BE2C (cell line): ENCODE measurements around the gene INPPL1.
"Not testable (repeated sequence)": the region's sequence is repeated elsewhere in the genome, so short reads cannot be mapped to it uniquely, and the experiment has no call there.

Experiments
- DNase-seq: peaks from one replicate; pipeline ENCODE4 v3.0.0-alpha.2; 2020
- H3K27me3 ChIP-seq: fragments of 250-450 bp; sonication (Bioruptor Pico); 2 replicates; pipeline ENCODE4 v1.5.1; 2020; ENCODE audit warnings: mild to moderate bottlenecking
- H3K36me3 ChIP-seq: fragments of 250-450 bp; sonication (Bioruptor Pico); 2 replicates; pipeline ENCODE4 v1.5.1; 2020; ENCODE audit warnings: mild to moderate bottlenecking
- H3K4me1 ChIP-seq: fragments of 250-450 bp; sonication (Bioruptor Pico); 2 replicates; pipeline ENCODE4 v1.5.1; 2020
- H3K4me3 ChIP-seq: 2 replicates; pipeline ENCODE4 v1.5.1; 2011; ENCODE audit warnings: low read depth, low read length
- H3K9me3 ChIP-seq: fragments of 250-450 bp; sonication (Bioruptor Pico); 2 replicates; pipeline ENCODE4 v1.5.1; 2020
- TF ChIP-seq, protein P1 (sequence below): IDR thresholded peaks from 2 replicates; pipeline ENCODE4 v1.5.1; 2012; ENCODE audit warnings: mild to moderate bottlenecking, low read depth, low read length

The INPPL1 gene

GRCh38 chr11:72188267-72188666 is 36.3 kb upstream of the INPPL1 start:
- TF ChIP-seq, protein P1, sequence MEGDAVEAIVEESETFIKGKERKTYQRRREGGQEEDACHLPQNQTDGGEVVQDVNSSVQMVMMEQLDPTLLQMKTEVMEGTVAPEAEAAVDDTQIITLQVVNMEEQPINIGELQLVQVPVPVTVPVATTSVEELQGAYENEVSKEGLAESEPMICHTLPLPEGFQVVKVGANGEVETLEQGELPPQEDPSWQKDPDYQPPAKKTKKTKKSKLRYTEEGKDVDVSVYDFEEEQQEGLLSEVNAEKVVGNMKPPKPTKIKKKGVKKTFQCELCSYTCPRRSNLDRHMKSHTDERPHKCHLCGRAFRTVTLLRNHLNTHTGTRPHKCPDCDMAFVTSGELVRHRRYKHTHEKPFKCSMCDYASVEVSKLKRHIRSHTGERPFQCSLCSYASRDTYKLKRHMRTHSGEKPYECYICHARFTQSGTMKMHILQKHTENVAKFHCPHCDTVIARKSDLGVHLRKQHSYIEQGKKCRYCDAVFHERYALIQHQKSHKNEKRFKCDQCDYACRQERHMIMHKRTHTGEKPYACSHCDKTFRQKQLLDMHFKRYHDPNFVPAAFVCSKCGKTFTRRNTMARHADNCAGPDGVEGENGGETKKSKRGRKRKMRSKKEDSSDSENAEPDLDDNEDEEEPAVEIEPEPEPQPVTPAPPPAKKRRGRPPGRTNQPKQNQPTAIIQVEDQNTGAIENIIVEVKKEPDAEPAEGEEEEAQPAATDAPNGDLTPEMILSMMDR = no peak
- H3K27me3 ChIP-seq = no peaks in the 10 kb centered on the region
- DNase-seq = no peak
- H3K36me3 ChIP-seq = no peaks in the 10 kb centered on the region
- no peak overlapping the region for H3K4me3 ChIP-seq
- H3K9me3 ChIP-seq = no peaks in the 10 kb centered on the region
- peaks cover 5% of the 10 kb centered on the region; the same call in 1 of the 2 replicates for H3K4me1 ChIP-seq

DNA sequence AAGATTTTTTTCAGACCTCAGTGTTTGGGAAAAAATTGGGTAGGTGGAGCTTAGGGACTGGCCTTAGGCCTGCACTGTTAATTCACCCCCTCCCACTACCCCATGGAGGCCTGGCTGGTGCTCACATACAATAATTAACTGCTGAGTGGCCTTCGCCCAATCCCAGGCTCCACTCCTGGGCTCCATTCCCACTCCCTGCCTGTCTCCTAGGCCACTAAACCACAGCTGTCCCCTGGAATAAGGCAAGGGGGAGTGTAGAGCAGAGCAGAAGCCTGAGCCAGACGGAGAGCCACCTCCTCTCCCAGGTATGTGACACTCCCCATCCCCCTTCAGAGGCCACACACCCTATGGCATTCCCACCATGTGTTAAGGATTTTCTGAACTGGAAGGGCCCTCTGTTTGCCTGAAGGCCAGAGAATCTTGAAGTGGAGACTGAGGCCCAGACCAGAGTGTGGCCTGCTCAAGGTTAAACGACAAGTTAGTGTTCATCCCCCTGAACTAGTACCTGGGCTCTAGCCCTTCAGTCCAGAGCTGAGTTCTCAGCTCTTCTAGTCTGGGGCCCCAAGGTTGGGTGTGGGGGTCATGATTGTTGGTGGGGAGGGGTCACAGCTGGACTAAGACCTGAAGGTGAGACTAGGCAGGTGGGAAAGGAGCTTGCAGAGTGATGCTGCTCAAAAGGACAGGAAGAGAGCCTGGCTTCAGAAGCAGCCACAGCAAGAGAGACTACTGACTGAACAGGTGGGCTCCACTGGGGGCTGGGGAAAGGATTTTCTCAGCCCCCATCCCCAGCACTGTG is 34.9 kb upstream of the INPPL1 start:
- DNase-seq = no peak
- Histone ChIP-seq H3K36me3 (no peaks in the 10 kb centered on the region), H3K4me3 (no peak overlapping the region), H3K27me3 (no peaks in the 10 kb centered on the region), H3K9me3 (no peaks in the 10 kb centered on the region), H3K4me1 (peaks cover 5% of the 10 kb centered on the region; the same call in 1 of the 2 replicates)
- TF ChIP-seq, protein P1 = no peak

DNA sequence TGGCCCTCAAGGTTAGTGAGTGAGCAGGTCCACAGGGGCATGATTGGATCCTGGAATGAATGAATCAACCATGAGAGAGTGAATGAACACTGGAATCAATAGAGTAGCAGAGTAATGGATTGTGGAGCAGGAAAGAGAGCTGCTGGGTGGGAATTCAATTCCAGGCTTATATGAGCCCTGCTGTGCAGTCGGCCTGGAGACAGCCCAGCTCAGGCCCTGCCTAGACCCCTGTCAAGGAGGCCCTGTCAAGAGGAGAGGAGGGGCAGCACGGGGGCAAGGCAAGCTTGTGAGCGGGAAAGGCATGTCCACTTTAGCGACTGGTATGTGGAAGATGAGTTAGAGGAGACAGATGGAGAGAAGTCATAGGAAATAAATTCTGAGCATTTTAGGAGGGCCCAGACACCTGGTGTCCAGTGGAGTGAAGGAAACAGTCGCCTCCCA is 33.9 kb upstream of the INPPL1 start:
- TF ChIP-seq, protein P1 = no peak
- Histone ChIP-seq H3K9me3 (no peaks in the 10 kb centered on the region), H3K4me1 (peaks cover 5% of the 10 kb centered on the region; the same call in 1 of the 2 replicates), H3K36me3 (no peaks in the 10 kb centered on the region), H3K27me3 (no peaks in the 10 kb centered on the region), H3K4me3 (no peak overlapping the region)
- no peak for DNase-seq

GRCh38 chr11:72191961-72192381 is 32.6 kb upstream of the INPPL1 start, which contains the start of gene FOLR1:
FOLR1 (plus strand) TSS chr11:72192140; CDS start chr11:72192174, 34 bp downstream.
- Histone ChIP-seq H3K27me3 (no peaks in the 10 kb centered on the region), H3K4me1 (peaks cover 5% of the 10 kb centered on the region; the same call in 1 of the 2 replicates), H3K36me3 (no peaks in the 10 kb centered on the region), H3K9me3 (no peaks in the 10 kb centered on the region), H3K4me3 (no peak within 1 kb of the TSS)
- TF ChIP-seq, protein P1 = no peak
- no peak for DNase-seq

DNA sequence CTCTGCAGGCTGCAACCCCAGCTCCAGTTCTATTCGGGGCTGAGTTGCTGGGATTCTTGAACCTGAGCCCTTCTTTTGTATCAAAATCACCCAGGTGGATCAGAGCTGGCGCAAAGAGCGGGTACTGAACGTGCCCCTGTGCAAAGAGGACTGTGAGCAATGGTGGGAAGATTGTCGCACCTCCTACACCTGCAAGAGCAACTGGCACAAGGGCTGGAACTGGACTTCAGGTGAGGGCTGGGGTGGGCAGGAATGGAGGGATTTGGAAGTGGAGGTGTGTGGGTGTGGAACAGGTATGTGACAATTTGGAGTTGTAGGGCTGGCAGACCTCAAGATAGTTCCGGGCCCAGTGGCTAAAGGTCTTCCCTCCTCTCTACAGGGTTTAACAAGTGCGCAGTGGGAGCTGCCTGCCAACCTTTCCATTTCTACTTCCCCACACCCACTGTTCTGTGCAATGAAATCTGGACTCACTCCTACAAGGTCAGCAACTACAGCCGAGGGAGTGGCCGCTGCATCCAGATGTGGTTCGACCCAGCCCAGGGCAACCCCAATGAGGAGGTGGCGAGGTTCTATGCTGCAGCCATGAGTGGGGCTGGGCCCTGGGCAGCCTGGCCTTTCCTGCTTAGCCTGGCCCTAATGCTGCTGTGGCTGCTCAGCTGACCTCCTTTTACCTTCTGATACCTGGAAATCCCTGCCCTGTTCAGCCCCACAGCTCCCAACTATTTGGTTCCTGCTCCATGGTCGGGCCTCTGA is 28.9 kb upstream of the INPPL1 start:
- no peak for DNase-seq
- Histone ChIP-seq H3K4me3 (no peak overlapping the region), H3K9me3 (no peaks in the 10 kb centered on the region), H3K36me3 (no peaks in the 10 kb centered on the region), H3K27me3 (no peaks in the 10 kb centered on the region), H3K4me1 (no peaks in the 10 kb centered on the region)
- TF ChIP-seq, protein P1 = no peak

GRCh38 chr11:72201445-72201844 is 23.1 kb upstream of the INPPL1 start:
- H3K4me1 ChIP-seq, DNase-seq, H3K36me3 ChIP-seq, H3K27me3 ChIP-seq, H3K4me3 ChIP-seq, H3K9me3 ChIP-seq: not testable (repeated sequence)
